ENCODE results near the gene MLANA.
A peak's percentile ranks its signal among the peaks of the same experiment; 100 is the strongest.

MLANA gene, protein sequence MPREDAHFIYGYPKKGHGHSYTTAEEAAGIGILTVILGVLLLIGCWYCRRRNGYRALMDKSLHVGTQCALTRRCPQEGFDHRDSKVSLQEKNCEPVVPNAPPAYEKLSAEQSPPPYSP

GRCh38 chr9:5890641-5891040, at the start of gene MLANA:
Gene MLANA, plus strand, starts transcription at chr9:5890889. Its CDS starts 1,586 bp downstream, at chr9:5892475.
- no peak for DNase-seq (ENCODE audit: low read depth)

DNA sequence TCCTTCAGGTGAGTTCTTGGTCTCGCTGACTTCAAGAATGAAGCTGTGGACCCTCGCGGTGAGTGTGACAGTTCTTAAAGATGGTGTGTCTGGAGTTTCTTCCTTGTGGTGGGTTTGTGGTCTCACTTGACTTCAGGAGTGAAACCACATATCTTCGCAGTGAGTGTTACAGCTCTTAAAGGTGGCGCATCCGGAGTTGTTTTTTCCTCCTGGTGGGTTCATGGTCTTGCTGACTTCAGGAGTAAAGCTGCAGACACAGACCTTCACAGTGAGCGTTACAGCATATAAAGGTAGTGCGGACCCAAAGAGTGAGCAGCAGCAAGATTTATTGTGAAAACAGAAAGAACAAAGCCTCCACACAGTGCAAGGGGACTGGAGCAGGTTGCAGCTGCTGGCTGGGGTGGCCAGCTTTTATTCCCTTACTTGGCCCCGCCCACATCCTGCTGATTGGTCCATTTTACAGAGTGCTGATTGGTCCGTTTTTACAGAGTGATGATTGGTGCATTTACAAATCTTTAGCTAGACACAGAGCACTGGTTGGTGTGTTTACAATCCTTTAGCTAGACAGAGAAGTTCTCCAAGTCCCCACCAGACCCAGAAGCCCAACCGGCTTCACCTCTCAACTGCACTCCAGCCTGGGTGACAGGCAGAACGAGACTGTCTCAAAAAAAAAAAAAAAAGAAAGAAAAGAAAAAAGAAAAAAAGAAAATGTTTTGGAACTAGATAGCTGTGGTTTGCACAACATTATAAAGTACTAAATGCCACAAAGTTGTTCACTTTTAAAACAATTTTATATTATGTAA, 48.7 kb upstream of the MLANA start:
- DNase-seq (ENCODE audit: low read depth) = peak; percentile 20

DNA sequence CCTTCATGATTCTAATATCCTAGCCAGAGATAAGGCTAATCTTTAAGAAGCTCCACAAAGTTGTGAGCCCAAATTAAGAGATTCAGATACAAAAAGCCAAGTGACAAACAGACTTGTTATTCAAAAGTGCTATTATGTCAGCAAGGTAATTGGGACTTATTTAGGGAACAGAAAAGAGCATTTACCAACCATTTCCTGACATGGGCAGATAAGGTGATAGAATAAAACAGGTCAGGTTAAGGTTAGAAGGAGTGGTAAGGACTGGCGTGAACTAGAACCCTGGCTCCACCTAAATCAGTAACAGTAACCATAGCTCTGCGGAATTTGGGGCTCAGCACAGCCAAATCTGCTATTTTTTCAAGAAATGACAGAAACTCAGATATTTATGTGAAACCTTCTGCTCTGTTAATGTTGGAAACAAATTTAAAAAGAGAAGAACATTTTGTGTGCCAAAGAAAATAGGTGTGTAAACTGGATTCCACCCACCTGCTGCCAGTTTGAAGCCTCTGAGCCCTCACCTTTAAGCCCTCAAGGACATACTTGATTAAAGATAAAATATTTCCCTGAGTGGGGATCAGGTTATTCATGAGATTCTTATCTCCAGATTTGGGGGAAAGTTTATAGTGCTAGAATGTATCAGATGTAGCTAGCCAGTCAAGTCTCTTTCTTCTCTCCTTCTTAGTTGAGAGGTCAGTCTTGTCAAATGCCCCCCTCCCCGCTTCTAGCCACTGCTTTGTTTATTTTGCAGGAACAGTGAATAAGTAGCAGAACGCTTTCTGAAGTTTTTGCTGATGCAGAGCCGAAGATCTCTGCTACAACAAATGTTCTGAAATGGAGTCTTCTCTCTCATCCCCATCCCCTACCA, 47.5 kb upstream of the MLANA start:
- DNase-seq (ENCODE audit: low read depth) = no peak

DNA sequence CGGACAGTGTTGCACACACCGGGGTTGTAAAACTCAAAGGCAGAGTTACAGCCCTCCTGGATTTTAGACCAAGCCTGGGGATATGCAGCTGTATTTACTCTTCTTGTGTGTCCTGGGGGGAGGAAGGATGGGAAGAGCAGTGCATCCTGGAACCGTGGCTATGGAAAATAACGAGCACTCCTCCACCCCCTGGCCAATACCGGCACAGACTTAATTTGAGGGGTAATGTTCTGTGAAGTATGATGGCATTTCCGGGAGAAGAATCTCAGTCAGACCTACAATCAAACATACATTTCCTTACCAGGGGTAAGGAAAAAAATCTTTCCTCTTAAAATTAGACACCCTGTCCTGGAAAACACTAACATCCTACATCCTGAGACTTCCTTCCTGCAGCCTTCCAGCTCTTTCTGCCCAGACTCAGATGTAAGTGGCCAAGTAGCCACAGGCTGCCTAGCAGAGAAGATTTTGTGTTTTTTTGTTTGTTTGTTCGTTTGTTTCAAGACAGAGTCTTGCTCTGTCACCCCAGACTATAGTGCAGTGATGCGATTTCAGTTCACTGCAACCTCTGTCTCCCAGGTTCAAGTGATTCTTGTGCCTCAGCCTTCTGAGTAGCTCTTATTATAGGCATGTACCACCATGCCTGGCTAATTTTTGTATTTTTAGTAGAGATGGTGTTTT, 46.8 kb upstream of the MLANA start:
- no peak for DNase-seq (ENCODE audit: low read depth)

DNA sequence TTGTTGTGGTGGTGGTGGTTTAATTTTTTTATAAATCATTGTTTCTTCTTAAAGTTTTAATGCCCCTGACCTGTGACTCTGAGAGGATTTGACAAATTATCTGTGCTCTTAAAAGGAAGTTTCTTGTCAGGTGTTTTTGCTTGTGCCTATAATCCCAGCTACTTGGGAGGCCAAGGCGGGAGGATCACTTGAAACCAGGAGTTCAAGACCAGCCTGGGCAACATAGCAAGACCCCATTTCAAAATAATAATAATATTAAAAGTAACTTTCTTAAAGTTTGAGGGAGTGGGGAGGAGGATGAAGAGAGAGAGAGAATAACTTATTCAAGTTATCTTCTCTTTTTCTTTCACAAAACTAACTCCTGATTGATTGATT, 45.5 kb upstream of the MLANA start:
- no peak for DNase-seq (ENCODE audit: low read depth)

DNA sequence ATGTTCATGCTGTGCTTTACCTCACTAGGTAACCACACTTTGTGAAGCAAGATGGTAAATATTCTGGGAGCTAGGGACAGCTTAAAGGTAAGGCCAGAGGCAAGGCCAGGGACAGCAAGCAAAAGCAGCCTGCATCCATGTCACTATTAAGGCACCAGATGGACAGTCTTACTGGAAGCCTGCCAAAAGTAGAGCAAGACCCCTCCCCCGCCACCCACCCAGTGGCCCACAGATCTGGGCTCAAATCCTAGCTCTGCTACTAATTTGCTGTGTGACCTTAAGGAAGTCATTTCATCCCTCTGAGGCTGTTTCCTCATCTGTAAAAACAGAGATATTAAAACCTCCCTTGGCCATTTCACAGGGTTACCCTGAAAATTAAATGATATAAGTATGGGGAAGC, 44.6 kb upstream of the MLANA start:
- no peak for DNase-seq (ENCODE audit: low read depth)

GRCh38 chr9:5846501-5846921, 44.2 kb upstream of the MLANA start:
- no peak for DNase-seq (ENCODE audit: low read depth)

GRCh38 chr9:5848372-5848882, 42.3 kb upstream of the MLANA start:
- DNase-seq (ENCODE audit: low read depth) = no peak

GRCh38 chr9:5850724-5851122, 40.0 kb upstream of the MLANA start:
- no peak for DNase-seq (ENCODE audit: low read depth)

- no peak for DNase-seq (ENCODE audit: low read depth)
Observed at GRCh38 chr9:5851445-5851844, 39.2 kb upstream of the MLANA start.

DNA sequence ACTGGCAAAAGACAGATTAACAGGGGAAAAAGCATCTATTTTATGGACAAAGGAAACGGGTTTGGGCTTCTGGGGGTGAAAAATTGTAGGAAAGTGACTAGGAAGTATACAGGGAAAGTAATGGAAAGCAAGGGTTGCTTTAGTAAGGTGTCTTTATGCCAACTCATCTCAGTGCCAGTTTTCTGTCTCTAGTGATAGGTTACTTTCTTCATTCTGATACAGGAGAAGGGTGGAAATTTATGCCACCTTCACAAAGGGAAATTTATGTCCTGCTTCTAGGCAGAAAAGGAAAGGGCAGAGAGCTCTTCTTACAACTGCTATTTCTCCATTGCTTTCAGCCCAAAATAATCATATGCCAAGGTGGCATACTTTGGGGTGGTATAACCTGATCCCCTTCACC, 37.7 kb upstream of the MLANA start:
- no peak for DNase-seq (ENCODE audit: low read depth)

GRCh38 chr9:5853617-5854016, 37.1 kb upstream of the MLANA start:
- no peak for DNase-seq (ENCODE audit: low read depth)

DNA sequence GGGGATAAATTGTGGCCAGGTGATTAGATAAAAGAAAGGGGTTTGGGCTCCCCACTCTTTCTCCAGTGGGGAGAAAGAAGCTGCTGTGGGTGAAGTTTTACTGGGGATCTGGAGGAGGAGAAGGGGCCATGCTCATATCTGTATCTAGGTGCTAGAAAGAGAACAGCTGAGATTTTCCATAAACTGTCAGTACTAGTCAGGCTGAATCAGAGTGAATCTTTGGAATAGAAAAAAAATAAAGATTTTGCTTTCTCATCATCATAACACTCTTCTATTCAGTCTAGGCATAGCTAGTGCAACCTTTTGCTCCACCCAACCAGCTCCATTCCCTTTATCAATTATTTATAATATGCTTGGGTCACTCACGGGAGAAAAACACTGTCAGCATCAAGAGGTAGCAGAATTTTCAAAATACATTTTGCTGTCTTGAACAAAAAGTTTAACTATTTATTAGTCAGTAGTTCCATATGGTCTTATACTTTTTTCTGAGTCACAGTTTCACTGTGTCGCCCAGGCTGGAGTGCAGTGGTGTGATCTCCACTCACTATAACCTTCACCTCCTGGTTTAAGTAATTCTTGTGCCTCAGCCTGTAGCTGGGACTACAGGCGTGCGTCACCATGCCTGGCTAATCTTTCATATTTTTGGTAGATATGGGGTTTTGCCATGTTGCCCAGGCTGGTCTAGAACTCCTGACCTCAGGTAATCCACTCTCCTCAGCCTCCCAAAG, 36.5 kb upstream of the MLANA start:
- DNase-seq (ENCODE audit: low read depth) = no peak

DNA sequence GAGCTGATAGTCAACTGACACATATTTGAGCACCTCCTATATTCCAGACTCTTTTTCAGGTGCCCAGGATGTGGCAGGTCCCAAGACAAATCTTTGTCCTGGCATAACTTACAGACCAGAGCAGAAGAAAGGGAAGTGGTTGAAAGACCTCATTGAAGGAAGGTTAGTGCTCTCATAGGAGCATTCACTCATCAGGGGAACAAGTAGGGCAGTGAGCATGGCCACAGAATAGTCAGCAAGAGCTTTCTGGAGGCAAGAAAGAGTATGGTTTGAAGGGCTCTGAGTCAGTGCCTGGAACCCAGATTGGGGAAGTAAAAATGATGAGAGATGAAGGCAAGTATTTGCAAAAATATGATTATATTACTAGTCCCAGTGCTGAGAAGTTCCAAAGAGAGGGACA, 32.8 kb upstream of the MLANA start:
- no peak for DNase-seq (ENCODE audit: low read depth)

GRCh38 chr9:5858833-5859232, 31.9 kb upstream of the MLANA start:
- no peak for DNase-seq (ENCODE audit: low read depth)

- DNase-seq (ENCODE audit: low read depth) = no peak
Observed at GRCh38 chr9:5863092-5863746, 27.5 kb upstream of the MLANA start.

- DNase-seq (ENCODE audit: low read depth) = no peak
Observed at GRCh38 chr9:5864446-5864845, 26.2 kb upstream of the MLANA start.

DNA sequence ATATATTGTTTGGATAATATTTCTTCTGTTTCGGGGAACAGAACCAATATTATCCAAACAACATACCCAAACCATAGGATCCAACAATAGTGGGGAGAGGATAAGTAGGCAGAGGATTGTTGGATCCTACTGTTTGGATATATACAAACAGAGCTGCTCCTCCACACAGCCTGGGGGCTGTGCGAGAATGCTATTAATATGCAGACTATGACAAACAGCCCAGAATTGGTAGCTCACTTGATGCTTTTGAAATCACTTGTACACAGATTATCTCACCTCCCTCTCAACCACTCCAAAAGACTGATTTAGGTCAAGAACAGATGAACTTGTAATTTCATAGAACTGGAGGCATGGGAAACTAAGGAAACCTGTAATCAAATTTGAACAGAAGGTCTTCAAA, 24.4 kb upstream of the MLANA start:
- DNase-seq (ENCODE audit: low read depth) = no peak

GRCh38 chr9:5866685-5867084, 24.0 kb upstream of the MLANA start:
- no peak for DNase-seq (ENCODE audit: low read depth)

- DNase-seq (ENCODE audit: low read depth) = no peak
Observed at GRCh38 chr9:5868235-5868634, 22.5 kb upstream of the MLANA start.

Data from stimulated activated CD8-positive, alpha-beta memory T cell treated with anti-CD3 and anti-CD28 coated beads, Interleukin-12 subunit alpha, Interleukin-12 subunit beta, amount 100 ng/mL, for 4 hours (primary cell).